ENCODE results near the gene MEMO1. TPM values are rescaled to one million over a fixed set of nuclear protein-coding genes. Genes with fewer than 3 reads are reported as not detected.
A peak's percentile ranks its signal among the peaks of the same experiment; 100 is the strongest.

MEMO1 gene
- total RNA-seq, 2 donors from 2014 or later, result 20.9 to 26.1 TPM

DNA sequence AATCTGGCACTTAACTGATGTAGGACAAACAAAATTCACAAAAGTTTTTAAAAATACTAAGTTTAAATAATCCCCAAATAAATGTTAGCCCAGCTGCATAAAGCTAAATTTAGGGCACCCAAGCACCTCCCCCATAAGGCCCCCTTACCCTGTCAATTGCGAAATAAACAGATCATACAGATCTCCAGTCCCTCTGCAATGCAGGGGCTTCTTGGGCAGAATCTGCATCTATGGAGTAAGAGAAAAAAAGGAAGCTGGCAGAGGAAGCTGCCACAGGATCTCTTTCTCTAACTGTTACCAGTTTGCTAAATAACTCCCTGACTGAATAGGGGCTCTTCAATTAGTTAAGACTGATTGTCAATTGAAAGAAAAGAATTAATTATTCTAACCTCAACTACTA lies 117.7 kb downstream of the MEMO1 start:
- peaks cover 0 to 9% of the 10 kb centered on the region in 2 donors for H3K9me3 ChIP-seq
- H3K4me3 ChIP-seq, result no peak overlapping the region
- TF ChIP-seq, protein P1, sequence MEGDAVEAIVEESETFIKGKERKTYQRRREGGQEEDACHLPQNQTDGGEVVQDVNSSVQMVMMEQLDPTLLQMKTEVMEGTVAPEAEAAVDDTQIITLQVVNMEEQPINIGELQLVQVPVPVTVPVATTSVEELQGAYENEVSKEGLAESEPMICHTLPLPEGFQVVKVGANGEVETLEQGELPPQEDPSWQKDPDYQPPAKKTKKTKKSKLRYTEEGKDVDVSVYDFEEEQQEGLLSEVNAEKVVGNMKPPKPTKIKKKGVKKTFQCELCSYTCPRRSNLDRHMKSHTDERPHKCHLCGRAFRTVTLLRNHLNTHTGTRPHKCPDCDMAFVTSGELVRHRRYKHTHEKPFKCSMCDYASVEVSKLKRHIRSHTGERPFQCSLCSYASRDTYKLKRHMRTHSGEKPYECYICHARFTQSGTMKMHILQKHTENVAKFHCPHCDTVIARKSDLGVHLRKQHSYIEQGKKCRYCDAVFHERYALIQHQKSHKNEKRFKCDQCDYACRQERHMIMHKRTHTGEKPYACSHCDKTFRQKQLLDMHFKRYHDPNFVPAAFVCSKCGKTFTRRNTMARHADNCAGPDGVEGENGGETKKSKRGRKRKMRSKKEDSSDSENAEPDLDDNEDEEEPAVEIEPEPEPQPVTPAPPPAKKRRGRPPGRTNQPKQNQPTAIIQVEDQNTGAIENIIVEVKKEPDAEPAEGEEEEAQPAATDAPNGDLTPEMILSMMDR (IDR thresholded peaks at IDR 0.05), result no peak
- H3K36me3 ChIP-seq, result peaks cover under 1% of the 10 kb centered on the region
- no peaks in the 10 kb centered on the region for H3K27me3 ChIP-seq
- H3K4me1 ChIP-seq, result no peaks in the 10 kb centered on the region
- DNase-seq (ENCODE audit: low spot score), result no peak
- no peak overlapping the region for H3K27ac ChIP-seq

DNA sequence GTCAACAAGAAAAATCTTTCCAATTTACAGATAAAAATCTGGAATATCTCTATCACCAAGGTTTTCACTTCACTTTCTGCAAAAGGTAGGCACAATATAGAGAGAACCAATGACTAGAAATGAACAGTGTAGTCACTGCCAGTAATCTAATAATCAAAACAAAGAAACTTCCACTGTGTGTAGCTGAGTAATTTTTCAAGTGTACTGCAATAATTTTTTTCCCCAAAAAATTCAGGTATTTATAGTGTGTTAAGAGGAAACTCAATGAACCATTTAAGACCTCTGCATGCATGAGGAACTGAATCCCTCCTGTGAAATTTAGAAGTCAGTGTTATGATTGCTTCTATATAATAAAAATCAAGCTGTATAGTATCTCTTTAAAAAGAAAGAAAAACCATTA lies 121.8 kb downstream of the MEMO1 start:
- Histone ChIP-seq H3K27me3 (no peaks in the 10 kb centered on the region), H3K27ac (no peak overlapping the region), H3K4me3 (no peak overlapping the region), H3K9me3 (no peaks in the 10 kb centered on the region), H3K36me3 (no peaks in the 10 kb centered on the region), H3K4me1 (no peaks in the 10 kb centered on the region)
- DNase-seq (ENCODE audit: low spot score), result no peak
- TF ChIP-seq, protein P1 (IDR thresholded peaks at IDR 0.05), result no peak

DNA sequence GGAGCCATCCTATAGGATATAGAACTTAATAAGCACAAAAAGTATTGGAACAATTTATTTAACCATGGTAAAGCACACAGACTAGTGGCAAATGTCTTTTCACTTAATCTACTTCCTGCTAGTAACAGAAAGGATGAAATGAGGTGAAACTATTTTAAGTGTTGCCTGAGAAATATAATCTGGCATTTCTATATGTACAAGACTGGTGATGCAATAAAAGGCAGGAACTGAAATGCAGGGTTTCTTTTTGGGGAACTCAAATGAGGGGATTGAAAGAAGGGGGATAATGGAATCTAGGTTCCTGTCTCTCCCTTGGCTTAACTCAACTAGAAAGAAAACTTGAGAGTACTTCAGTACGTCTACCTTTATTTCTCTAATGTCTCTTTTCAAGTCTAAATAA lies 122.3 kb downstream of the MEMO1 start:
- TF ChIP-seq, protein P1 (IDR thresholded peaks at IDR 0.05), result no peak
- no peaks in the 10 kb centered on the region for H3K36me3 ChIP-seq
- no peak overlapping the region for H3K27ac ChIP-seq
- no peaks in the 10 kb centered on the region for H3K9me3 ChIP-seq
- no peaks in the 10 kb centered on the region for H3K27me3 ChIP-seq
- H3K4me3 ChIP-seq, result no peak overlapping the region
- DNase-seq (ENCODE audit: low spot score), result no peak
- H3K4me1 ChIP-seq, result no peaks in the 10 kb centered on the region

DNA sequence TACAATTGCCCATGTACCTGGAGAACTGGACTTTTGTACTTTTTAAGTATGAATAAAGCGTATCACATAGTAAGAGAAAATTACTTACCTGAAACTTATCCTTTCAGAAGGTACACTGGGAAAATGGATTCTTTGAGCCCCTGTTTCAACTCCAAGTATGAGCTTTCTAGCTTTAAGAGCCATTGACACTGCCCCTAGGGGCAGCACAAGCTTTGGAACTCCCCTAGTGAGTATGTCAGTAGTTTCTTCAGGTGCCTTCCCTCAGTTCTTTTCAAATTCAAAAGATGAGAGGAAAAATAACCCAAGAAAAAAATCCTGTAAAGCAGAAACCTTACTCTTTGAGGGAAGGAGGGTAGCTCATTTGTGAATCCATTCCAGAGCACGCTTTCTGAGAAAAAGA lies 124.1 kb downstream of the MEMO1 start:
- Histone ChIP-seq H3K4me3 (no peak overlapping the region), H3K36me3 (peaks cover 3% of the 10 kb centered on the region), H3K27ac (no peak overlapping the region), H3K4me1 (no peaks in the 10 kb centered on the region), H3K27me3 (no peaks in the 10 kb centered on the region), H3K9me3 (no peaks in the 10 kb centered on the region)
- TF ChIP-seq, protein P1 (IDR thresholded peaks at IDR 0.05), result peak in 1 of 2 donors; percentile 23
- no peak for DNase-seq (ENCODE audit: low spot score)

DNA sequence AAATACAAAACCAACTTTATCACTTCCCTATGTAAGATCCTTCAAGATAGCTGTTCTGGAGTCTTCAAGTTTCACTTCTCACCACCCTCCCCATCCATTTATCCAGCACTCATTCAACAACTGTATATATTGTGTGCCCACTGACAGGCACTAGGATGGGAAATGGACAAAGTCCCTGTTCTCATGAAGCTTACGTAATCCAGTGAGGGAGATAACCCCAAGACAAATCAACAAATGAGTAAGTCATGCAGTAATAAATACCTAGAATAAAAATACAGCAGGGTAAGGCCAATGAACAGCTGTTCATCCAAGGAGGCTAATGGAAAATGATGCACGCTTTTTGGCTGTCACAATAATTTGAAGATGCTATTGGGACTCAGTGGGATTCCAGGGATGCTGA lies 133.8 kb downstream of the MEMO1 start:
- H3K4me1 ChIP-seq, result peaks cover 0 to 4% of the 10 kb centered on the region in 2 donors
- H3K36me3 ChIP-seq, result peaks cover 5% of the 10 kb centered on the region
- no peak overlapping the region for H3K4me3 ChIP-seq
- H3K27ac ChIP-seq, result no peak overlapping the region
- no peak for DNase-seq (ENCODE audit: low spot score)
- no peaks in the 10 kb centered on the region for H3K9me3 ChIP-seq
- TF ChIP-seq, protein P1 (IDR thresholded peaks at IDR 0.05), result no peak
- no peaks in the 10 kb centered on the region for H3K27me3 ChIP-seq

DNA sequence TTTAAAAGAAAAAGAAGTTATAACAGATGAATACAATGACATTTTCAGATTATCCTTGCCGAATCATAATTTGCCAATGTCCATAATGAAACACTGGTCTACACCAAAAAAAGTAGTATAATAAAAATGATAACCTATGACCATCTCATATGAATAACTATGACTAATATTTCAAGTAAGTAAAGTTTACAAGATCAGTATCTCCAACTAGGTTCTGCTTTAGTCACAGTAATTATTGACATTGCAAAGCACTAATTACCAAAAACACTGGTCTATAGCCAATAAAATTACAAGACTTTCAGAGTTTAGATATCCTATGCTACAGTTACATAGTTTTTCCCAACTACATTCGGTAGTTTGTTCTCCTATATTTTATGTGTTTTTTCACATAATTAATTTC lies 136.7 kb downstream of the MEMO1 start:
- Histone ChIP-seq H3K36me3 (no peaks in the 10 kb centered on the region), H3K4me1 (peaks cover 0 to 1% of the 10 kb centered on the region in 2 donors), H3K27ac (no peak overlapping the region), H3K27me3 (no peaks in the 10 kb centered on the region), H3K9me3 (no peaks in the 10 kb centered on the region), H3K4me3 (no peak overlapping the region)
- DNase-seq (ENCODE audit: low spot score), result no peak
- TF ChIP-seq, protein P1 (IDR thresholded peaks at IDR 0.05), result no peak
